ENCODE measurements around the gene PITPNM1. TPM values are rescaled to one million over a fixed set of nuclear protein-coding genes. Genes with fewer than 3 reads are reported as not detected.
"Not testable (repeated sequence)": the region's sequence is repeated elsewhere in the genome, so short reads cannot be mapped to it uniquely, and the experiment has no call there.

Gene PITPNM1
- total and polyA plus RNA-seq, 2 donors (not counting 1 experiment from before 2014, with no cell fraction given): 4.7 to 10.2 TPM

DNA sequence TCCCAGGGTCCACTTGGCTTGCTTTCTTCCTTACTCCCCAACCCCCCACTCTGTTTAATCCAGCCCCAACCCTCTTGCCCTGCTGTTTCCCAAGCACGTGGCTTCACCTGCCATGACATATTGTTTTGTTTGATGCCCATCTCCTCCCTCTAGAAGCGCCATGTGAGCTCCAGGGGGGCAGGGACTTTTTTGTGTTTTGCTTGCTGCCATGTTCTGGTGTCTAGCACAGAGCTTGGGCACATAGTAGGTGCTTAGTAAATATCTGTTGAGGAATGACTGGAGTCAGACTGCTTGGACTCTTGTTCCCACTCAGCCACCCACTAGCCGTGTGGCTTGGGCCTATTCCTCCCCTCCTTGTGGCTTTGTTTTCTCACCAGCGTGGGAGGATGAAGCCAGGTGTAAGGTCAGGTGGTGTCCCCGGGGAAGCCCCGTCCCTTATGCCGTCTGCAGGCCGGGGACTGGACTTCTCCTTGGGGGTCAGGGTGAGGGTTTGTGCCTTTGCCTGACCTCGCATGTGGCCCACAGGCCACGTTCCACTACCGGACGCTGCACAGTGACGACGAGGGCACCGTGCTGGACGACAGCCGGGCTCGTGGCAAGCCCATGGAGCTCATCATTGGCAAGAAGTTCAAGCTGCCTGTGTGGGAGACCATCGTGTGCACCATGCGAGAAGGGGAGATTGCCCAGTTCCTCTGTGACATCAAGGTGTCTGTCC, 18.5 kb downstream of the PITPNM1 start:
- Histone ChIP-seq H2AFZ (ENCODE audit: low read length) (no peak overlapping the region), H3K9me3 (ENCODE audit: control insufficient read depth, insufficient read depth, low read depth, low read length) (no peaks in the 10 kb centered on the region), H3K27me3 (ENCODE audit: control insufficient read depth, insufficient read depth, low read length) (no peaks in the 10 kb centered on the region), H3K36me3 (ENCODE audit: control insufficient read depth, insufficient read depth, low read length) (peaks cover 6% of the 10 kb centered on the region), H3K4me2 (ENCODE audit: extremely low read depth, insufficient read depth, low read length) (no peak overlapping the region), H3K9ac (ENCODE audit: insufficient read depth, low read length) (no peak overlapping the region), H4K20me1 (ENCODE audit: control insufficient read depth, extremely low read depth, insufficient read depth, low read length) (no peaks in the 10 kb centered on the region), H3K4me3 (replicated peaks in 1 of 4; ENCODE audit: control extremely low read depth in 1 of 4, insufficient read depth in 1 of 4, low read depth in 3 of 4, low read length in 4 of 4) (no peak overlapping the region), H3K27ac (ENCODE audit: insufficient read depth, low read length) (no peak overlapping the region), H3K79me2 (ENCODE audit: control insufficient read depth, insufficient read depth, low read length) (no peaks in the 10 kb centered on the region), H3K4me1 (ENCODE audit: control insufficient read depth, extremely low read depth, insufficient read depth, low read length) (peaks cover 7% of the 10 kb centered on the region)
- TF ChIP-seq, protein P1, sequence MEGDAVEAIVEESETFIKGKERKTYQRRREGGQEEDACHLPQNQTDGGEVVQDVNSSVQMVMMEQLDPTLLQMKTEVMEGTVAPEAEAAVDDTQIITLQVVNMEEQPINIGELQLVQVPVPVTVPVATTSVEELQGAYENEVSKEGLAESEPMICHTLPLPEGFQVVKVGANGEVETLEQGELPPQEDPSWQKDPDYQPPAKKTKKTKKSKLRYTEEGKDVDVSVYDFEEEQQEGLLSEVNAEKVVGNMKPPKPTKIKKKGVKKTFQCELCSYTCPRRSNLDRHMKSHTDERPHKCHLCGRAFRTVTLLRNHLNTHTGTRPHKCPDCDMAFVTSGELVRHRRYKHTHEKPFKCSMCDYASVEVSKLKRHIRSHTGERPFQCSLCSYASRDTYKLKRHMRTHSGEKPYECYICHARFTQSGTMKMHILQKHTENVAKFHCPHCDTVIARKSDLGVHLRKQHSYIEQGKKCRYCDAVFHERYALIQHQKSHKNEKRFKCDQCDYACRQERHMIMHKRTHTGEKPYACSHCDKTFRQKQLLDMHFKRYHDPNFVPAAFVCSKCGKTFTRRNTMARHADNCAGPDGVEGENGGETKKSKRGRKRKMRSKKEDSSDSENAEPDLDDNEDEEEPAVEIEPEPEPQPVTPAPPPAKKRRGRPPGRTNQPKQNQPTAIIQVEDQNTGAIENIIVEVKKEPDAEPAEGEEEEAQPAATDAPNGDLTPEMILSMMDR (conservative IDR thresholded peaks at IDR 0.05 in 1 of 2, IDR thresholded peaks at IDR 0.05 in 1 of 2; ENCODE audit: low read depth in 1 of 2, low read length in 2 of 2): no peak
- no peak for TF ChIP-seq EZH2 (IDR thresholded peaks at IDR 0.05; ENCODE audit: low read length, missing control alignments)
- DNase-seq (ENCODE audit: low read depth in 2 of 2): no peak

DNA sequence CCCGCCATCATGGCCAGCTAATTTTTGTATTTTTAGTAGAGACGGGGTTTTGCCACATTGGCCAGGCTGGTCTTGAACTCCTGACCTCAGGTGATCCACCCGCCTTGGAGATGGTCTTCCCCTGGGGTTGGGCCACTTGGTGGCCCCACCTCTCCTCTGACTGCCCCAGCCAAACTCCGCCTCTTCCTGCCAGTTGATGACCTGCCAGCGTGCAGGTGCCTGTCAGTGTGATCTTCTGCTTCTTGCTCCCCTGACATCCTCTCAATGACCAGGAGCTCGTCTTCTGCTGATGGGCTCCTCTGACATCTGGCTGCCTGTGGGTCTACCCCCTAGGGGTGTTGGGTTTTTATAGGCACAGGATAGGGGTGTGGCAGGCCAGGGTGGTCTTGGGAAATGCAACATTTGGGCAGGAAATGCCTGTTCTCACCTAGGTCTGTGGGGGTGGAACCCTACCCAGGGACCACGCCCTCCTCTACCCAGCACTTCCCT, 19.2 kb downstream of the PITPNM1 start:
- H3K4me3 ChIP-seq (replicated peaks in 1 of 4; ENCODE audit: control extremely low read depth in 1 of 4, insufficient read depth in 1 of 4, low read depth in 3 of 4, low read length in 4 of 4); H3K4me2 ChIP-seq (ENCODE audit: extremely low read depth, insufficient read depth, low read length); H2AFZ ChIP-seq (ENCODE audit: low read length); H4K20me1 ChIP-seq (ENCODE audit: control insufficient read depth, extremely low read depth, insufficient read depth, low read length); H3K79me2 ChIP-seq (ENCODE audit: control insufficient read depth, insufficient read depth, low read length); H3K9me3 ChIP-seq (ENCODE audit: control insufficient read depth, insufficient read depth, low read depth, low read length); H3K4me1 ChIP-seq (ENCODE audit: control insufficient read depth, extremely low read depth, insufficient read depth, low read length); H3K9ac ChIP-seq (ENCODE audit: insufficient read depth, low read length); H3K27me3 ChIP-seq (ENCODE audit: control insufficient read depth, insufficient read depth, low read length); H3K27ac ChIP-seq (ENCODE audit: insufficient read depth, low read length); H3K36me3 ChIP-seq (ENCODE audit: control insufficient read depth, insufficient read depth, low read length); DNase-seq (ENCODE audit: low read depth in 2 of 2): not testable (repeated sequence)

DNA sequence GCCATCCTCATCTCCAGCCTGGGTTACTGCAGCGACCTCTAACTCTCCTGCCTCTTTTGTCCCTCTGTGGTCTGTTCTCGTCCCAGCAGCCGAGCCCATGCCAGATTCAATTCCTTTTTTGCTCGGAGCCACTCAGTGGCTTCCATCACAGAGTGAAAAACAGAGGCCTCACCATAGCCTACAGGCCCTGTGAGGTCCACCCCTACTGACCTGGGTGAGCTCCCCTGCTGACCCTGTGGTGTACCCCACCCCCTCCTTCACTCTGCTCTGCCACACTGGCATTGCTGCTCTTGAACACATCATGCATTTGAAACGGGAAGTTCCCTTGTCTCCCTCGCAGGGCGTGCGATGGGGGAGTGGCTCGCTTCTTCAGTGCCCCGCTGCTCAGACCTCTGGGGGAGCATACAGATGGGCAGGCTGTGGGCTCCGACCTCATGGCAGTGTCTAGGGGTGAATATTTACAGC, 20.3 kb downstream of the PITPNM1 start:
- H3K27ac ChIP-seq (ENCODE audit: insufficient read depth, low read length): no peak overlapping the region
- no peak for DNase-seq (ENCODE audit: low read depth in 2 of 2)
- H2AFZ ChIP-seq (ENCODE audit: low read length): no peak overlapping the region
- H3K9ac ChIP-seq (ENCODE audit: insufficient read depth, low read length): no peak overlapping the region
- H3K4me3 ChIP-seq (replicated peaks in 1 of 4; ENCODE audit: control extremely low read depth in 1 of 4, insufficient read depth in 1 of 4, low read depth in 3 of 4, low read length in 4 of 4): no peak overlapping the region
- H3K36me3 ChIP-seq (ENCODE audit: control insufficient read depth, insufficient read depth, low read length): peaks cover 2% of the 10 kb centered on the region
- no peaks in the 10 kb centered on the region for H3K9me3 ChIP-seq (ENCODE audit: control insufficient read depth, insufficient read depth, low read depth, low read length)
- no peaks in the 10 kb centered on the region for H3K79me2 ChIP-seq (ENCODE audit: control insufficient read depth, insufficient read depth, low read length)
- no peak for TF ChIP-seq EZH2 (IDR thresholded peaks at IDR 0.05; ENCODE audit: low read length, missing control alignments)
- TF ChIP-seq, protein P1 (conservative IDR thresholded peaks at IDR 0.05 in 1 of 2, IDR thresholded peaks at IDR 0.05 in 1 of 2; ENCODE audit: low read depth in 1 of 2, low read length in 2 of 2): no peak
- no peak overlapping the region for H3K4me2 ChIP-seq (ENCODE audit: extremely low read depth, insufficient read depth, low read length)
- H3K4me1 ChIP-seq (ENCODE audit: control insufficient read depth, extremely low read depth, insufficient read depth, low read length): peaks cover 7% of the 10 kb centered on the region
- H4K20me1 ChIP-seq (ENCODE audit: control insufficient read depth, extremely low read depth, insufficient read depth, low read length): no peaks in the 10 kb centered on the region
- H3K27me3 ChIP-seq (ENCODE audit: control insufficient read depth, insufficient read depth, low read length): no peaks in the 10 kb centered on the region

All from fibroblast of lung (primary cell).